WTC11 (cell line): ENCODE data around the gene UNKL. TPM values are rescaled to one million over a fixed set of nuclear protein-coding genes. Genes with fewer than 3 reads are reported as not detected.

Source experiments
- ATAC-seq: fragments of 200-7000 bp; cut with Tn5 transposase; 2 replicates; pipeline ENCODE4 v1.10.0; 2021; ENCODE audit warnings: mild to moderate bottlenecking, moderate library complexity
- CTCF ChIA-PET: fragments of 300-600 bp; sonication (Branson Sonifier 250); formaldehyde crosslinking; loops from one replicate; lab custom pipeline; 2021; ENCODE audit warnings: antibody characterized with exemption; lab: Charles Lee
- POLR2A ChIA-PET: fragments of 350-600 bp; sonication (Branson Sonifier 250); formaldehyde crosslinking; loops from one replicate; lab custom pipeline; 2021; ENCODE audit warnings: antibody characterized with exemption; lab: Charles Lee
- DNase-seq: peaks from one replicate; pipeline ENCODE4 v3.0.0; 2021; ENCODE audit warnings: low spot score
- H3K27ac Mint-ChIP-seq: 2 replicates; pipeline ENCODE4 v1.8.0; 2021; ENCODE audit warnings: mixed read lengths
- H3K27me3 Mint-ChIP-seq: 2 replicates; pipeline ENCODE4 v1.8.0; 2021; ENCODE audit warnings: low read depth, mild to moderate bottlenecking, moderate library complexity, mixed read lengths
- H3K36me3 Mint-ChIP-seq: 2 replicates; pipeline ENCODE4 v1.8.0; 2021; ENCODE audit warnings: mixed read lengths
- H3K4me1 Mint-ChIP-seq: 2 replicates; pipeline ENCODE4 v1.8.0; 2022; ENCODE audit warnings: mixed read lengths
- H3K4me3 Mint-ChIP-seq: 2 replicates; pipeline ENCODE4 v1.8.0; 2021; ENCODE audit warnings: mild to moderate bottlenecking, moderate library complexity, mixed read lengths
- H3K9me3 Mint-ChIP-seq: 2 replicates; pipeline ENCODE4 v1.8.0; 2021; ENCODE audit warnings: mixed read lengths
- ATF6 ChIP-seq: sonication (generic); formaldehyde crosslinking; IDR thresholded peaks from 2 replicates; pipeline ENCODE4 v1.8.1; 2023; ENCODE audit warnings: mild to moderate bottlenecking, missing genetic modification reagents
- E2F1 ChIP-seq: sonication (generic); formaldehyde crosslinking; IDR thresholded peaks from 2 replicates; pipeline ENCODE4 v1.8.0; 2022; ENCODE audit warnings: mild to moderate bottlenecking, missing genetic modification reagents
- E2F4 ChIP-seq: sonication (generic); formaldehyde crosslinking; IDR thresholded peaks from 2 replicates; pipeline ENCODE4 v1.8.1; 2022; ENCODE audit warnings: low read depth, mild to moderate bottlenecking, moderate library complexity, missing genetic modification reagents, borderline replicate concordance
- ELF4 ChIP-seq: sonication (generic); formaldehyde crosslinking; IDR thresholded peaks from 2 replicates; pipeline ENCODE4 v1.8.1; 2022; ENCODE audit warnings: low read depth, mild to moderate bottlenecking, moderate library complexity, missing genetic modification reagents
- FOXK1 ChIP-seq: sonication (generic); formaldehyde crosslinking; IDR thresholded peaks from 2 replicates; pipeline ENCODE4 v1.8.0; 2022; ENCODE audit warnings: mild to moderate bottlenecking, moderate library complexity, missing genetic modification reagents
- FOXP1 ChIP-seq: sonication (generic); formaldehyde crosslinking; IDR thresholded peaks from 2 replicates; pipeline ENCODE4 v1.8.0; 2022; ENCODE audit warnings: missing genetic modification reagents, mild to moderate bottlenecking, moderate library complexity, borderline replicate concordance
- MLX ChIP-seq: sonication (generic); formaldehyde crosslinking; IDR thresholded peaks from 2 replicates; pipeline ENCODE4 v1.8.1; 2023; ENCODE audit warnings: mild to moderate bottlenecking, missing genetic modification reagents, moderate library complexity
- MYBL2 ChIP-seq: sonication (generic); formaldehyde crosslinking; IDR thresholded peaks from 2 replicates; pipeline ENCODE4 v1.8.1; 2023; ENCODE audit warnings: mild to moderate bottlenecking, moderate library complexity, missing genetic modification reagents
- NR3C1 ChIP-seq: sonication (generic); formaldehyde crosslinking; conservative IDR thresholded peaks from 2 replicates; pipeline ENCODE4 v1.8.1; 2023; ENCODE audit warnings: low read depth, mild to moderate bottlenecking, missing genetic modification reagents
- RELA ChIP-seq: sonication (generic); formaldehyde crosslinking; IDR thresholded peaks from 2 replicates; pipeline ENCODE4 v1.8.1; 2022; ENCODE audit warnings: missing genetic modification reagents, mild to moderate bottlenecking, borderline replicate concordance
- RORB ChIP-seq: fragments of 250-450 bp; sonication (Bioruptor Pico); IDR thresholded peaks from 2 replicates; pipeline ENCODE4 v1.9.0; 2021; ENCODE audit warnings: mild to moderate bottlenecking
- STAT6 ChIP-seq: sonication (generic); formaldehyde crosslinking; conservative IDR thresholded peaks from 2 replicates; pipeline ENCODE4 v1.8.1; 2023; ENCODE audit warnings: mild to moderate bottlenecking, low read depth, missing genetic modification reagents, moderate library complexity
- TP53 ChIP-seq: sonication (generic); formaldehyde crosslinking; IDR thresholded peaks from 2 replicates; pipeline ENCODE4 v1.8.1; 2023; ENCODE audit warnings: mild to moderate bottlenecking, missing genetic modification reagents
- USF1 ChIP-seq: sonication (generic); formaldehyde crosslinking; IDR thresholded peaks from 2 replicates; pipeline ENCODE4 v1.8.0; 2022; ENCODE audit warnings: mild to moderate bottlenecking, missing genetic modification reagents
- ZMAT4 ChIP-seq: fragments of 250-450 bp; sonication (Bioruptor Pico); IDR thresholded peaks from 2 replicates; pipeline ENCODE4 v1.9.0; 2021; ENCODE audit warnings: mild to moderate bottlenecking
- ZNF138 ChIP-seq: sonication (generic); formaldehyde crosslinking; conservative IDR thresholded peaks from 2 replicates; pipeline ENCODE4 v1.8.1; 2022; ENCODE audit warnings: mild to moderate bottlenecking, moderate library complexity, missing genetic modification reagents
- ZNF219 ChIP-seq: sonication (generic); formaldehyde crosslinking; IDR thresholded peaks from 2 replicates; pipeline ENCODE4 v1.8.0; 2023; ENCODE audit warnings: missing genetic modification reagents, mild to moderate bottlenecking, borderline replicate concordance
- ZNF317 ChIP-seq: sonication (generic); formaldehyde crosslinking; IDR thresholded peaks from 2 replicates; pipeline ENCODE4 v1.8.1; 2023; ENCODE audit warnings: low read depth, mild to moderate bottlenecking, moderate library complexity, missing genetic modification reagents, borderline replicate concordance
- ZNF396 ChIP-seq: fragments of 250-450 bp; sonication (Bioruptor Pico); IDR thresholded peaks from 2 replicates; pipeline ENCODE4 v1.8.0; 2021; ENCODE audit warnings: mild to moderate bottlenecking, moderate library complexity, borderline replicate concordance
- ZNF425 ChIP-seq: fragments of 250-450 bp; sonication (Bioruptor Pico); conservative IDR thresholded peaks from 2 replicates; pipeline ENCODE4 v1.9.0; 2021; ENCODE audit warnings: mild to moderate bottlenecking
- ZNF512 ChIP-seq: sonication (generic); formaldehyde crosslinking; IDR thresholded peaks from 2 replicates; pipeline ENCODE4 v1.8.1; 2022; ENCODE audit warnings: missing genetic modification reagents, borderline replicate concordance
- total RNA-seq: library from RNA; stranded (reverse); gene quantifications from 3 replicates; pipeline ENCODE4 v1.2.3, GENCODE V29; 2021

The UNKL gene
- total RNA-seq, 1 experiment from 2014 or later = 53.3 TPM

GRCh38 chr16:1349351-1349750 lies 65.2 kb downstream of the UNKL start (continued):
- TF ChIP-seq ZNF425 (no peak), ZNF396 (CRISPR knock-in tag) (no peak), ZNF317 (no peak), FOXP1 (no peak), NR3C1 (CRISPR knock-in tag) (no peak), MYBL2 (no peak), ZNF219 (CRISPR knock-in tag) (no peak)

- ChIA-PET CTCF (interaction anchor here (1.1 kb wide), 1 partner anchor 11 kb away, joined by 3 read pairs; no protein-coding TSS in a partner anchor), POLR2A (no interaction called here)
- Mint-ChIP-seq H3K4me3 (no peak overlapping the region), H3K9me3 (no peaks in the 10 kb centered on the region), H3K27ac (no peak overlapping the region), H3K4me1 (peaks cover 9% of the 10 kb centered on the region), H3K36me3 (no peaks in the 10 kb centered on the region; the same call in 1 of the 2 replicates), H3K27me3 (no peaks in the 10 kb centered on the region)
- no peak for ATAC-seq
- no peak for DNase-seq
- TF ChIP-seq MLX (CRISPR knock-in tag) (no peak), FOXK1 (CRISPR knock-in tag) (no peak), ATF6 (CRISPR knock-in tag) (no peak), ZNF138 (CRISPR knock-in tag) (no peak), RORB (CRISPR knock-in tag) (no peak), STAT6 (no peak), USF1 (CRISPR knock-in tag) (no peak), E2F4 (CRISPR knock-in tag) (no peak), ELF4 (CRISPR knock-in tag) (no peak), E2F1 (CRISPR knock-in tag) (no peak), ZMAT4 (CRISPR knock-in tag) (no peak), TP53 (CRISPR knock-in tag) (no peak), ZNF512 (no peak), RELA (CRISPR knock-in tag) (no peak)
Measured at GRCh38 chr16:1348926-1349325, 65.6 kb downstream of the UNKL start.
